MM.1S (cell line): ENCODE measurements around the gene ZFP14.

Experiments used
- DNase-seq: peaks from one replicate; pipeline ENCODE4 v3.0.0-alpha.2; 2015
- H2AFZ ChIP-seq: fragments of 300-600 bp; sonication (generic); 2 replicates; pipeline ENCODE4 v1.6.0; 2016; ENCODE audit warnings: antibody characterized with exemption, low read length
- H3F3A ChIP-seq: fragments of 300-600 bp; sonication (generic); 2 replicates; pipeline ENCODE4 v1.6.1; 2016; ENCODE audit warnings: mild to moderate bottlenecking, antibody characterized with exemption, low read length, moderate library complexity, mixed read lengths; ENCODE audit not compliant: insufficient read depth
- H3K27ac ChIP-seq: fragments of 300-600 bp; sonication (generic); 2 replicates; pipeline ENCODE4 v1.5.1; 2016; ENCODE audit warnings: mild to moderate bottlenecking, low read length
- H3K27me3 ChIP-seq: fragments of 300-600 bp; sonication (generic); replicated peaks from 2 replicates; pipeline ENCODE4 v1.6.0; 2016; ENCODE audit warnings: low read length; ENCODE audit not compliant: insufficient read depth
- H3K36me3 ChIP-seq: fragments of 300-600 bp; sonication (generic); replicated peaks from 2 replicates; pipeline ENCODE4 v1.6.1; 2016; ENCODE audit warnings: mild to moderate bottlenecking, low read length, mixed read lengths; ENCODE audit not compliant: insufficient read depth
- H3K4me1 ChIP-seq: fragments of 300-600 bp; sonication (generic); 2 replicates; pipeline ENCODE4 v1.6.1; 2016; ENCODE audit warnings: low read length, mixed read lengths
- H3K4me2 ChIP-seq: fragments of 300-600 bp; sonication (generic); 2 replicates; pipeline ENCODE4 v1.6.0; 2016; ENCODE audit warnings: low read depth, low read length
- H3K4me3 ChIP-seq: fragments of 300-600 bp; sonication (generic); 2 replicates; pipeline ENCODE4 v1.5.1; 2016; ENCODE audit warnings: low read length, mixed read lengths
- H3K79me2 ChIP-seq: fragments of 300-600 bp; sonication (generic); 2 replicates; pipeline ENCODE4 v1.6.1; 2016; ENCODE audit warnings: mixed run types, low read length, mixed read lengths
- H3K9ac ChIP-seq: fragments of 300-600 bp; sonication (generic); 2 replicates; pipeline ENCODE4 v1.6.1; 2016; ENCODE audit warnings: low read length, mixed read lengths
- H3K9me2 ChIP-seq: fragments of 300-600 bp; sonication (generic); replicated peaks from 2 replicates; pipeline ENCODE4 v1.6.1; 2016; ENCODE audit warnings: mild to moderate bottlenecking, low read length, mixed read lengths; ENCODE audit not compliant: insufficient read depth
- H3K9me3 ChIP-seq: fragments of 300-600 bp; sonication (generic); replicated peaks from 2 replicates; pipeline ENCODE4 v1.6.1; 2016; ENCODE audit warnings: mild to moderate bottlenecking, low read length, mixed read lengths; ENCODE audit not compliant: insufficient read depth
- H4K20me1 ChIP-seq: fragments of 300-600 bp; sonication (generic); 2 replicates; pipeline ENCODE4 v1.6.1; 2016; ENCODE audit warnings: mild to moderate bottlenecking, low read length, moderate library complexity, mixed read lengths; ENCODE audit not compliant: insufficient read depth
- EZH2 ChIP-seq: fragments of 300-600 bp; sonication (generic); optimal IDR thresholded peaks from 2 replicates; pipeline ENCODE3; 2017; ENCODE audit warnings: low read depth, mild to moderate bottlenecking, antibody characterized with exemption, low read length, mixed read lengths
- EZH2phosphoT487 ChIP-seq: fragments of 300-600 bp; sonication (generic); IDR thresholded peaks from 2 replicates; pipeline ENCODE4 v1.6.1; 2018; ENCODE audit warnings: antibody characterized with exemption, low read length
- TF ChIP-seq, protein P1 (sequence below): fragments of 300-600 bp; sonication (generic); IDR thresholded peaks from 2 replicates; pipeline ENCODE4 v1.5.1; 2016; ENCODE audit warnings: antibody characterized with exemption, low read length, mixed read lengths

The ZFP14 gene

DNA sequence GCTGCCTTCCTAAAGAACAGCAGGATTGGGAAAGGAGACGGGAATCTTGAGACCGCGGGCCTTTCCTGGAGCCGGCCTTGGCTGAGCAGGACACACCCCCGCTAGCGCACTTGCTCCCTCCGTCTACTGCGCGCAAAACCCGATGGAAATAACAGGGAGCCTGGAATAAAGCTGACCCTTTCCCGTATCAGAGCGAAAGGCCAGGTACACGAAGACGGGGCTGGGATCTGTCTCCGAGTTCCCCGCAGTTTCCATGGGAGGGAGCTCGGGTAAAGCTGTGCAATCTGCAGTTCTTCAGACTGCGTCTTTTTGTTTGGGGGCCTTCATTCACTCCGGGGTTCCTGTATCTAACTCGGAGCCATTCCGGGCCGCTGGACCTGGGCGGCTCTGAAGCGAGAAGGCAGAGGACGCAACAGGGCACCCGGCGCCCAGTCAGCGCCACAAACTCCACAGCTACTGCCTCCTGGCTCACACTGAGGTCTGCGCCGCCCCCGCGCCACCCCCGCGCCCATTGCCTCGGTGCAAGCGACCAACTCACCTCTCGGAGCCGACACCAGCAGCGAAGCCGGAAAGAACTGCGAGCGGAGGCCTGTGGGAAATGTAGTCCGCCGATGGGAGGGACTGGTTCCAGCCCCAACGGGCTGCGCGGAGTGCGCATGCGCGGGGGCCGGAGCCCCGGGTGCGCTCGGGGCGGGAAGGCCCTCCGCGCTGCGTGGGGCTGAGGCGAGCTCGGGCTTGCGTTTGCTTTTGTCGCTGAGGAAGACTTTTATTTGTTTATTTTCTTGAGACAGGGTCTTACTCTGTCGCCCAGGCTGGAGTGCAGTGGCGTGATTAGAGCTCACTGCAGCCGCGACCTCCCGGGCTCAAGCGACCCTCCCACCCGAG, at the start of gene ZFP14:
Gene ZFP14 (minus strand): TSS at position 577 of the 885 bp plus-strand sequence. CDS start 11,309 bp downstream, outside the sequence.
- Histone ChIP-seq H4K20me1 (no peaks in the 10 kb centered on the region), H3K4me1 (no peaks in the 10 kb centered on the region), H3K4me3 (peak within 1 kb of the TSS; percentile 57), H2AFZ (peak within 1 kb of the TSS; percentile 71), H3K27me3 (no peaks in the 10 kb centered on the region), H3K79me2 (no peaks in the 10 kb centered on the region), H3K36me3 (no peaks in the 10 kb centered on the region), H3F3A (no peaks in the 10 kb centered on the region), H3K27ac (no peak within 1 kb of the TSS), H3K9me3 (no peaks in the 10 kb centered on the region), H3K9ac (peak within 1 kb of the TSS; percentile 53; the same call in 1 of the 2 replicates), H3K4me2 (peak within 1 kb of the TSS; percentile 60), H3K9me2 (no peaks in the 10 kb centered on the region)
- peak; percentile 79 for DNase-seq
- TF ChIP-seq EZH2phosphoT487 (no peak), EZH2 (no peak)
- TF ChIP-seq, protein P1, sequence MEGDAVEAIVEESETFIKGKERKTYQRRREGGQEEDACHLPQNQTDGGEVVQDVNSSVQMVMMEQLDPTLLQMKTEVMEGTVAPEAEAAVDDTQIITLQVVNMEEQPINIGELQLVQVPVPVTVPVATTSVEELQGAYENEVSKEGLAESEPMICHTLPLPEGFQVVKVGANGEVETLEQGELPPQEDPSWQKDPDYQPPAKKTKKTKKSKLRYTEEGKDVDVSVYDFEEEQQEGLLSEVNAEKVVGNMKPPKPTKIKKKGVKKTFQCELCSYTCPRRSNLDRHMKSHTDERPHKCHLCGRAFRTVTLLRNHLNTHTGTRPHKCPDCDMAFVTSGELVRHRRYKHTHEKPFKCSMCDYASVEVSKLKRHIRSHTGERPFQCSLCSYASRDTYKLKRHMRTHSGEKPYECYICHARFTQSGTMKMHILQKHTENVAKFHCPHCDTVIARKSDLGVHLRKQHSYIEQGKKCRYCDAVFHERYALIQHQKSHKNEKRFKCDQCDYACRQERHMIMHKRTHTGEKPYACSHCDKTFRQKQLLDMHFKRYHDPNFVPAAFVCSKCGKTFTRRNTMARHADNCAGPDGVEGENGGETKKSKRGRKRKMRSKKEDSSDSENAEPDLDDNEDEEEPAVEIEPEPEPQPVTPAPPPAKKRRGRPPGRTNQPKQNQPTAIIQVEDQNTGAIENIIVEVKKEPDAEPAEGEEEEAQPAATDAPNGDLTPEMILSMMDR: no peak

- H3K4me1 ChIP-seq: no peaks in the 10 kb centered on the region
- H3K36me3 ChIP-seq: no peaks in the 10 kb centered on the region
- no peak for DNase-seq
- no peaks in the 10 kb centered on the region for H3F3A ChIP-seq
- H2AFZ ChIP-seq: no peak overlapping the region
- no peak overlapping the region for H3K4me2 ChIP-seq
- H3K9me3 ChIP-seq: no peaks in the 10 kb centered on the region; the same call in 1 of the 2 replicates
- no peaks in the 10 kb centered on the region for H3K79me2 ChIP-seq
- H3K9me2 ChIP-seq: no peaks in the 10 kb centered on the region
- H3K27ac ChIP-seq: no peak overlapping the region
- H3K4me3 ChIP-seq: no peak overlapping the region
- no peaks in the 10 kb centered on the region for H3K27me3 ChIP-seq
- H3K9ac ChIP-seq: no peak overlapping the region
- no peaks in the 10 kb centered on the region for H4K20me1 ChIP-seq
- TF ChIP-seq EZH2 (no peak), EZH2phosphoT487 (no peak)
- TF ChIP-seq, protein P1: no peak
These were observed 44.9 kb upstream of the ZFP14 start for GRCh38 chr19:36423925-36424324.

GRCh38 chr19:36421749-36422481, 42.9 kb upstream of the ZFP14 start:
- no peak for DNase-seq
- TF ChIP-seq, protein P1: no peak
- TF ChIP-seq EZH2 (no peak), EZH2phosphoT487 (no peak)
- H3F3A ChIP-seq: no peaks in the 10 kb centered on the region
- H3K36me3 ChIP-seq: no peaks in the 10 kb centered on the region
- no peak overlapping the region for H3K9ac ChIP-seq
- no peaks in the 10 kb centered on the region; the same call in 1 of the 2 replicates for H3K9me3 ChIP-seq
- H4K20me1 ChIP-seq: no peaks in the 10 kb centered on the region
- H2AFZ ChIP-seq: no peak overlapping the region
- H3K27ac ChIP-seq: no peak overlapping the region
- H3K4me1 ChIP-seq: no peaks in the 10 kb centered on the region
- H3K9me2 ChIP-seq: no peaks in the 10 kb centered on the region
- no peak overlapping the region for H3K4me2 ChIP-seq
- H3K4me3 ChIP-seq: no peak overlapping the region
- H3K79me2 ChIP-seq: no peaks in the 10 kb centered on the region
- no peaks in the 10 kb centered on the region for H3K27me3 ChIP-seq
